ENCODE measurements around the gene ADSS1.

DNA sequence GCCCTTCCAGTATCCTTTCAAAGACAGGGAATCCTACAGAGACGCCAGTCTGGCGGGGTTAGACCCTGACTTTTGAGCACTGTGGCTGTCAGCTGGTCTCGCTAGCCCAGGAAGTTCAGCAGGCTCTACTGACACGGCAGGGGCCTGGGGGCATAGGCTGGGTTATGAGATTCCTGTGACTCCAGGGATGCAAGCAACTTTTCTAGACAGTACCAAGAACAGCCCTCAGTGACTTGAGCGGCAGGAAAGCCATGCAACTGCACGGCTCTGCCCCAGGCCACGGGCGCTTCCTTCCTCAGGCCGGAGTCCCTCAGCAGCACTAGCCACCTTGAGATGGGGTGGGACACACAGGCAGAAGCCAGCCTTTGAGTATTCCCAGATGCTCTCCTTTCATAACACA, 23.8 kb downstream of the ADSS1 start:
- no peak for TF ChIP-seq POLR2AphosphoS5 (IDR thresholded peaks at IDR 0.05; ENCODE audit: borderline replicate concordance, low read depth, low read length)
- TF ChIP-seq EZH2 (IDR thresholded peaks at IDR 0.05): no peak
- no peak for TF ChIP-seq FOXP2 (optimal IDR thresholded peaks at IDR 0.05; ENCODE audit: control extremely low read depth, extremely low read length, insufficient read depth)

Data from SK-N-MC (cell line).